K562 (cell line): ENCODE results near the gene TEPSIN. TPM values are rescaled to one million over a fixed set of nuclear protein-coding genes. Genes with fewer than 3 reads are reported as not detected.

Experiments used
- BCOR ChIP-seq: fragments of 450-650 bp; IDR thresholded peaks from 2 replicates; pipeline ENCODE4 v1.6.1; 2016
- CAMTA2 ChIP-seq: fragments of 250-450 bp; sonication (Bioruptor Pico); conservative IDR thresholded peaks from 2 replicates; pipeline ENCODE4 v1.5.1; 2022
- CBX1 ChIP-seq: sonication (generic); IDR thresholded peaks from 2 replicates; pipeline ENCODE4 v1.6.1; 2016; ENCODE audit warnings: antibody characterized with exemption, low read depth, mild to moderate bottlenecking
- CBX3 ChIP-seq, 2 experiments: IDR thresholded peaks; 1 replicate in 1 of 2; 2 replicates in 1 of 2; pipeline ENCODE4 v1.6.1; 2012; ENCODE audit warnings: inconsistent platforms in 2 of 2, low read length in 2 of 2, borderline replicate concordance in 1 of 2, control low read depth in 1 of 2
- CHD2 ChIP-seq: IDR thresholded peaks from 2 replicates; pipeline ENCODE4 v1.6.1; 2011; ENCODE audit warnings: low read depth, low read length
- CREB3L1 ChIP-seq: fragments of 450-650 bp; IDR thresholded peaks from 2 replicates; pipeline ENCODE4 v1.6.1; 2014; ENCODE audit warnings: low read depth, mild to moderate bottlenecking, moderate library complexity, borderline replicate concordance
- CUX1 ChIP-seq: fragments of 200-800 bp; sonication (Bioruptor generic); IDR thresholded peaks from 2 replicates; pipeline ENCODE4 v1.6.1; 2016; ENCODE audit warnings: missing genetic modification characterization, missing compliant biosample characterization
- GTF2E2 ChIP-seq: fragments of 200-800 bp; sonication (Bioruptor generic); IDR thresholded peaks from 2 replicates; pipeline ENCODE4 v1.6.1; 2016; ENCODE audit warnings: missing genetic modification characterization, missing compliant biosample characterization
- HNRNPUL1 ChIP-seq: fragments of 200-400 bp; formaldehyde crosslinking; IDR thresholded peaks from 2 replicates; pipeline ENCODE4 v1.6.1; 2017; ENCODE audit warnings: low read length
- MAFF ChIP-seq: IDR thresholded peaks from 2 replicates; pipeline ENCODE4 v1.6.1; 2012; ENCODE audit warnings: low read length, improper control_type of control experiment
- MAX ChIP-seq: sonication (generic); formaldehyde crosslinking; IDR thresholded peaks from 2 replicates; pipeline ENCODE4 v1.9.0; 2022; ENCODE audit warnings: mild to moderate bottlenecking, missing genetic modification reagents
- MEF2A ChIP-seq: IDR thresholded peaks from 2 replicates; pipeline ENCODE4 v1.6.1; 2011; ENCODE audit warnings: low read depth, mild to moderate bottlenecking, low read length, moderate library complexity; ENCODE audit not compliant: control insufficient read depth
- NCOA6 ChIP-seq: fragments of 450-650 bp; IDR thresholded peaks from 2 replicates; pipeline ENCODE4 v1.6.1; 2017; ENCODE audit warnings: mild to moderate bottlenecking
- NFXL1 ChIP-seq: fragments of 450-650 bp; formaldehyde crosslinking; IDR thresholded peaks from 2 replicates; pipeline ENCODE4 v1.4.0; 2021; ENCODE audit warnings: mild to moderate bottlenecking
- NUFIP1 ChIP-seq: fragments of 450-650 bp; IDR thresholded peaks from 2 replicates; pipeline ENCODE4 v1.6.1; 2018; ENCODE audit not compliant: partially characterized antibody
- PCBP1 ChIP-seq: fragments of 200-400 bp; formaldehyde crosslinking; IDR thresholded peaks from 2 replicates; pipeline ENCODE4 v1.6.1; 2018; ENCODE audit warnings: mild to moderate bottlenecking, low read depth, low read length; ENCODE audit not compliant: poor library complexity, severe bottlenecking
- RBFOX2 ChIP-seq: fragments of 200-400 bp; formaldehyde crosslinking; IDR thresholded peaks from 2 replicates; pipeline ENCODE4 v1.6.1; 2017; ENCODE audit warnings: low read depth, mild to moderate bottlenecking, low read length, moderate library complexity
- SMARCA5 ChIP-seq: fragments of 450-650 bp; IDR thresholded peaks from 2 replicates; pipeline ENCODE4 v1.6.1; 2016
- TEAD2 ChIP-seq: fragments of 450-650 bp; IDR thresholded peaks from 2 replicates; pipeline ENCODE4 v1.6.1; 2016; ENCODE audit warnings: missing genetic modification characterization, control low read depth, missing compliant biosample characterization
- ZBTB43 ChIP-seq: sonication (generic); formaldehyde crosslinking; IDR thresholded peaks from 2 replicates; pipeline ENCODE4 v1.8.0; 2023; ENCODE audit warnings: mild to moderate bottlenecking, missing genetic modification reagents
- ZNF830 ChIP-seq: fragments of 250-450 bp; sonication (Bioruptor Pico); IDR thresholded peaks from 2 replicates; pipeline ENCODE4 v1.5.0; 2021; ENCODE audit warnings: mild to moderate bottlenecking
- polyA plus RNA-seq, 8 experiments: library from polyadenylated mRNA; depleted of rRNA in 4 of 8; stranded (reverse) in 5 of 8; unstranded in 3 of 8; fragments of >200 nt; fragmentation: Nextera tagmentation in 2 of 8; fragmentation: Illumina TruSeq in 1 of 8; extraction: Ambion mirVana in 2 of 8; extraction: Trizol in 1 of 8; gene quantifications; 2 replicates each; pipeline versions ENCODE4 v1.2.1 to v1.2.3, GENCODE V29; 2011 to 2014; ENCODE audit warnings: inconsistent platforms in 1 of 8, missing spikeins in 1 of 8
- total RNA-seq, 7 experiments: library from RNA; depleted of rRNA in 6 of 7; stranded (reverse); fragments of >200 nt in 6 of 7; fragmentation: Illumina TruSeq in 2 of 7; extraction: Trizol in 2 of 7; gene quantifications; 2 replicates each; pipeline versions ENCODE4 v1.2.1 to v1.2.3, GENCODE V29; 2011 to 2021; ENCODE audit warnings: low replicate concordance in 1 of 7

TEPSIN gene
- total and polyA plus RNA-seq, 9 of the 15 experiments (the other 6 are each of a cell fraction or from before 2014, with no cell fraction given), result 0.80 to 29.8 (median 5.3) TPM

GRCh38 chr17:81238815-81239713 lies at the start of gene TEPSIN, which contains the start of gene NDUFAF8 (continued):
- TF ChIP-seq PCBP1, result no peak
- no peak for TF ChIP-seq CUX1 (CRISPR knock-in tag)
- TF ChIP-seq CAMTA2, result no peak
- peak; percentile 91 for TF ChIP-seq RBFOX2
- TF ChIP-seq CREB3L1, result peak; percentile 25; the same call in 1 of the 2 replicates
- TF ChIP-seq NFXL1, result no peak
- no peak for TF ChIP-seq HNRNPUL1
- no peak; the same call in 1 of the 2 replicates for TF ChIP-seq MAX (CRISPR knock-in tag)
- no peak for TF ChIP-seq NUFIP1
- no peak for TF ChIP-seq NCOA6
- no peak for TF ChIP-seq BCOR
- no peak for TF ChIP-seq MAFF
- no peak for TF ChIP-seq ZNF830 (CRISPR knock-in tag)
- no peak for TF ChIP-seq GTF2E2 (tag)
- TF ChIP-seq SMARCA5, result no peak
- TF ChIP-seq CBX1, result no peak; the same call in 1 of the 2 replicates
- TF ChIP-seq CBX3 (IDR thresholded peaks at IDR 0.05; ENCODE audit: borderline replicate concordance in 1 of 2, low read length in 2 of 2), result no peak
- TF ChIP-seq TEAD2, result no peak
- TF ChIP-seq CHD2, result peak; percentile 93
- TF ChIP-seq MEF2A, result no peak
- TF ChIP-seq ZBTB43 (CRISPR knock-in tag), result no peak
